GM12864 (cell line): ENCODE data around the gene USP11.
A peak's percentile ranks its signal among the peaks of the same experiment; 100 is the strongest.
"Not testable (repeated sequence)": the region's sequence is repeated elsewhere in the genome, so short reads cannot be mapped to it uniquely, and the experiment has no call there.

Source experiments
- DNase-seq: peaks from one replicate; pipeline ENCODE4 v3.0.0-alpha.2; 2011; ENCODE audit warnings: low read depth
- H3K4me3 ChIP-seq: 2 replicates; pipeline ENCODE4 v1.5.1; 2011; ENCODE audit warnings: mild to moderate bottlenecking, low read depth, low read length, control low read depth
- CTCF ChIP-seq: IDR thresholded peaks from 2 replicates; pipeline ENCODE4 v1.5.1; 2011; ENCODE audit warnings: low read depth, mild to moderate bottlenecking, moderate library complexity, low read length, control low read depth, inconsistent platforms; ENCODE audit errors: missing control alignments

The USP11 gene

GRCh38 chrX:47284616-47285015 is 51.8 kb downstream of the USP11 start:
- H3K4me3 ChIP-seq, DNase-seq: not testable (repeated sequence)
- peak; percentile 15 for TF ChIP-seq CTCF

GRCh38 chrX:47285836-47286320 is 53.1 kb downstream of the USP11 start:
- no peak overlapping the region for H3K4me3 ChIP-seq
- no peak for DNase-seq
- TF ChIP-seq CTCF, result no peak

- no peak for DNase-seq
- TF ChIP-seq CTCF, result no peak
- H3K4me3 ChIP-seq, result no peak overlapping the region
Measured at GRCh38 chrX:47293106-47293505, 60.3 kb downstream of the USP11 start.

GRCh38 chrX:47296766-47297365 is 64.1 kb downstream of the USP11 start:
- no peak for DNase-seq
- H3K4me3 ChIP-seq, result no peak overlapping the region
- no peak for TF ChIP-seq CTCF

- no peak for DNase-seq
- H3K4me3 ChIP-seq, result no peak overlapping the region
- TF ChIP-seq CTCF, result no peak
Measured at GRCh38 chrX:47297874-47298273, 65.1 kb downstream of the USP11 start.
